Stimulated activated CD4-positive, alpha-beta T cell treated with anti-CD3 and anti-CD28 coated beads, Interleukin-15, amount 100 ng/mL, for 1 hour (primary cell): ENCODE data around the gene PANK4.

ENCODE experiments used
- DNase-seq, 2 donors: peaks; one replicate each; pipeline ENCODE4 v3.0.0-alpha.2; 2020; ENCODE audit warnings: low read depth in 1 of 2, low spot score in 1 of 2

Gene PANK4

DNA sequence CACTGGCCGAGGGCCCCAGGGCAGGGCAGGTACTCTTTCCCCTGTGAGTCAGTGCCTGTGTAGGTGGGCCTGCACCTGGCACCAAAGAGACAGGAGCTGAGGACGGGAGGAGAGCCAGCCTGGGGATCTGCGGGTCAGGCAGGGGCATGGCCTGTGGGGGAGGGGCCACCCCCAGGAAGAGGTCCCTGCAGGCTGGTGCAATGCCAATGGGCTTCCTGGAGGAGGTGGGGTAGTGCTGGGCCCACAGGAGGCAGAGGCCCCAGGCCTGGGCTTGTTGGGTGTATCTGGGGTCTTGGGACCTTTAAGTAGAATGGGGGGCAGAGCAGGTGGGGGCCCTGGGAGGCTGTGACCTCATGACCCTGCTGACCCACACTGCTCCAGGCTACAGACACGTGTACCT, 27.1 kb downstream of the PANK4 start:
- no peak for DNase-seq

DNA sequence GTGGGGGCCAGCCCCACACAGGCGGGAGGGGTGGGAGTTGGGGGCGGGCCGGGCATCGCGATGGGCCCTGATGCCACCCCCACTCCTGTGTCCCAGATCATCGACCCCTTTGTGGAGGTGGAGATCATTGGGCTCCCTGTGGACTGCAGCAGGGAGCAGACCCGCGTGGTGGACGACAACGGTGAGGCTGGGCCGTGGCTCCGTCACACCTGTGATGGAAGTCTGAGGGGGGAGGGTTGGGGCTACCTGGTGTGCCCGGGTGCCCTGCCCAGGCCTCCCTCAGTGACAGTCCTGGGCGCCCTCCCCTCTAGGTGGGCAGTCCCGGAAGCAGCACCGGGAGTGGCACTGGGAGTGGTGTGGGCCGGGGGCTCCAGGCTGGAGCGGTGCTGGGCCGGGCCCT, 27.7 kb downstream of the PANK4 start:
- no peak for DNase-seq

DNA sequence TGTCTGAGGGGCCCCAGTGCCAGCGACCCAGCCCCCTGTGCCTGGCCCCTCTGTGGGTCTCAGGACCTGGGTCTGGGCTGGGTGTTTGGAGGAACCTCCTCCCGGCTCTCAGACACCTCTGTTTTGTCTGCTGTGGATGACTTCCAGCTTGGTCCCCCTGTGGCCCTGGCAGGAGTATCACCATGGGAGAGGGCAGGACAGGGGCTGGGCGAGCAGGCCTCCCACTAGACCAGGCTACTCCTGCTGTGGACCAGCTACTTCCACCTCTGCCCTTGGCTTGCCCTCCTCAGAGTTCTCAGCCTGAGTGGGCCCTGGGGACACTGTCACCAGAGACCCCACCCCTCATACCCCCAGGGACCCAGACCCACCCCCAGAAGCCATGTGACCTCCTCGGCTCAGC, 28.5 kb downstream of the PANK4 start:
- DNase-seq: no peak

DNA sequence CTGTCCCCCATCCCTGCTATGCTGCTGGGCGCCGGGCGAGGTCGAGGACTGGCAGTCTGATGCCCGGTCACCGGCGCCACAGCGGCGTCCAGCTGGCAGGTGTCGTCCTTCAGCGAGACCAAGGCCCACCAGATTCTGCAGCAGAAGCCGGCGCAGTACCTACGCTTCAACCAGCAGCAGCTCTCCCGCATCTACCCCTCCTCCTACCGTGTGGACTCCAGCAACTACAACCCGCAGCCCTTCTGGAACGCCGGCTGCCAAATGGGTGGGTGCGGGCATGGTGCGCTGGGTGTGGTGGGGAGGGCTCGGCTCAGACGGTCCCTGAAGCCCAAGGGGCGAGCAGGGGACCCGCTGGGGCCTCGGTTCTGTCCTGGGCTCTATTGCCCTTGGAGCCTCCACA, 29.6 kb downstream of the PANK4 start:
- no peak for DNase-seq

DNA sequence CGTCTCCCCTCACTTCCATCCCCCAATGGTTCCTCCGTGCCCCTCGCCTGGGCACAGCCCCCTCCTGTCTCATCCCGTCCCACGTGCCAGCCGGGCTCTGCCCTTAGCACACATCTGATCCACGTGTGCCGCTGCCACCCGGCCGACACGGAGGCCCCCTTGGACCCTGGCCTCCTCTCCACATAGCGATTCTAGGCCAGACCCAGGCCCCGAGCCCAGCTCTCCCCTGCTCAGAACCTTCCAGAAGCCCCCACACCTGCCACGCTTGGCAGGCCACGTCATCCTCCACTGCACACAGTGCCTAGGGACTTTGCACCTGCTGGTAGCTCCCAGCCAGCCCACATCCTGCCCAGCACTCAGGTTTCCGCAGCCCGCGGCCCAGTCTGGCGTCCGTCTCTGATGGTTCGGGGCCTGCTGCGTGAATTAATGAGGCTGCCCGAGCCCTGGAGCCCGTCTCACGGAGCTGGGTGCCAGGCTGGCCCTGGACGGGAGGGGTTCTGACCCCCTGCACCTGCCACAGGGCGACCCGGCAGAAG, 30.2 kb downstream of the PANK4 start:
- DNase-seq: no peak

DNA sequence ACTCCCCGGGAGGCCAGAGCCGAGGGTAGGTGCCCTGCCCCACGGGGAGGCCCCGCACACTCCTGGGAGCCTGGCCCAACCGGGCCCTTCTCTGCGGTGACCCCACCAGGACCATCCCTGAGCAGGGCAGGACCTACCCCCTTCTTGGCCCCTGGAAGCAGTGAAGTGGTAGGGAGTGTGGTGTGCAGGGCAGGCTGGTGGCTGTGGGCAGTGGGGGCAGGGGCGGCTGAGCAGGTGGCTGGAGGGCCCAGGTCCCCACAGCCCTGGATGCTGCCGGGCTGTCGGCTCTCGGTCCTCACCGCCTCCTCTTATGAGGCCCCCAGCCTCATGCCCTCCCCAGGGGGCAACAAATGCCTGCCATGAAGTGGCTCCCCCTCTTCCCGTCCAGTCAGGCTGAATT, 30.9 kb downstream of the PANK4 start:
- no peak for DNase-seq

DNA sequence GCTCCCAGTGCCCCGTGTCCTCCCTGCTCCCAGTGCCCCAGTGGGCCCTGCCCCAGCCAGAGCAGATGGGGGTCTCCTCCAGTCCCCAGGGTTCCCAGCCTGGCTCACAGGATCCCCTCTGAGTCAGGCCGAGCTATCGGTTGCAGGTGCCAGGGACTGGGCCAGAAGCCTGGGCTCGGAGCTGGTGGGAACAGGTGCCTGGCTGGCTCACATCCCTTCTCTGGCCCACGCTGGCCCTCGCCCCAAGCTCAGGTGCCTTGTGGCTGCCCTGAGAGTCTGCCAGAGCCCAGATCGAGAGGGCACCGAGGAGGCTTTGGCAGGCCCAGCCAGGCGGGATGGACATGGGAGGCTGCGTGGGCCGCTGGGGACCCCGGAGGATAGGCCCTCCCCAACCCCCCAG, 31.4 kb downstream of the PANK4 start:
- DNase-seq: no peak

DNA sequence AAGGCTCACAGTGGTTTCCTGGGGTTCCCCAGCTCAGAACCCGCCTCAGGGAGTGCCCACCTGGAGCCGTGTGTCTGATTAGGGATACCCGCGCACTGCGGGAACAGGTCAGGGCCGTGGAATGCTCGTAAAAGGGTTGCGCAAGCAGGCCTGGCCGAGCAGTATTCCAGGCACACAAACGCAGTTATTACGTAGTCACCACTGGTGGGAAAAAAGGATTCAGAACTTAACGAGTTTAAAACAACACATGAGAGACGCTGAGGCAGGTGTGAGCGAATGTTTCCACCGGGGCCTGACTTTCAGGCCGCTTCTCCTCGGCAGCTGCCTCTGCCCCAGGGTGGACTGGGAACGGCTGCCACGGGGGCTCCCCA, 32.1 kb downstream of the PANK4 start:
- DNase-seq: no peak

DNA sequence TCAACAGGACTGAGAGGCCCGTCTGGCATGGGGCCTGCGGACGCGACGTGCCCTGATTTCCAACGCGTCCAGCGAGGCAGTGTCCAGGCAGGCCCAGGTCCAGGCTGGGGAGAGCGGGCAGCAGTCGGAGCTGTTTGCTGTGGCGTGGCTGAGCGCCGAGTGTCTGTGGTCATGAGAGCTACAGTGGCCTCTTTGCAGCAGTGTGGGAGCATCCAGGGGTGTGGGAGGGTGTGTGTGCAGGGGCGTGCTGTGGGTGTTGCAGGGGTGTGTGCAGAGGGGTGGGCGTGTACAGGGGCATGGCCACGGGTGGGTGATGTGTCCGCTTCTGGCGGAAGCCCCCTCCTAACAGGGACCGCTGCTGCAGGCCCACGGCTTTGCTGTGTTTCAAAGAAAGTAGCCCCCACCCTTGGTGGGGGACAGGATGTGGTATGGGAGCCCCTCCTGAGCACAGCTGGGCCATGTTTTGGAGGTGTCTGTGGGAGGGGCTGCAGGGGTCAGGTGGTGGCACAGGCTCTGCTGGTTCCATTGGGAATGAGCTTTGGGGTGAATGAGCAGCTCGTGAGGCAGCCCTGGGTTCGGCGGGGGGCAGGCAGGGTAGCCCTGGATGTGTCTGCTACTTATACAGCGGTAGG, 32.6 kb downstream of the PANK4 start:
- DNase-seq: no peak

DNA sequence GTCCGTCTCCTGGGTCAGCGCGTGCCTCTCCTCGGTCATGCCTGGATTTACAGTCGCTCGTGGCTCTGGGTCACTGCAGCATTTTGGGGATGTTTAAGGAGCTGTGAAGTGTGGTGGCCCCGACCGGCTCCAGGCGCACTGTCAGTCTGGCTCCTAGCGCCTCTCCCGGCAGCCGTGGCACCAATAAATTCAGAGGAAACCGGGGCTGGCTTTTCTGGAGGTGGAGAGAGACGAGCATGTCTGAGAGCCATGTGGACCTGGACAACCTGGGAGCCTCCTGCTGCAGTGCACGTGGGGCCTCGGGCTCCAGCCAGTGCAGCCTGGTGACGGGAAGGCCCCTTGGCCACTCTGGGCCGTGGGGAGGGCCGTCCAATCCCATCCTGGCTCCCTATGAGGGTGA, 33.2 kb downstream of the PANK4 start:
- DNase-seq: no peak

DNA sequence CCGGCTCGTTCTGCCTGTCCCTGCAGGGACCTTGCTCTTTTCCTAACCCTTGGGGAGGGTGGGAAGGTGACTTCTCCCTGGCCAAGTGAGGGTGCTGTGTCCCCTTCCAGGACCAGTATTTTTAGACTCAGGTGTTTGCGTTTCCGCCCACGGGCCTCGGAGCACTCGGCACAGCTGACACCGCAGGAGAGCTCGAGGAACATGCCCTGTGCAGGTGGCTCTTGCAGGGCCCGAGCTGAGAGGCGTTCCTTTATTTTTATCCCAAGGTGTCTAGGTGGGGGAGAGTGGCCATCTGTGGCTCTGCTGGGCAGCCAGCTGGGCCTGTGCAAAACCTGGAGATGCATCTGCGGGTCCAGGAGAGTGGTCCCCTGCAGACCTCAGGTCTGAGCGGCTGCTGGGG, 34.3 kb downstream of the PANK4 start:
- no peak for DNase-seq

DNA sequence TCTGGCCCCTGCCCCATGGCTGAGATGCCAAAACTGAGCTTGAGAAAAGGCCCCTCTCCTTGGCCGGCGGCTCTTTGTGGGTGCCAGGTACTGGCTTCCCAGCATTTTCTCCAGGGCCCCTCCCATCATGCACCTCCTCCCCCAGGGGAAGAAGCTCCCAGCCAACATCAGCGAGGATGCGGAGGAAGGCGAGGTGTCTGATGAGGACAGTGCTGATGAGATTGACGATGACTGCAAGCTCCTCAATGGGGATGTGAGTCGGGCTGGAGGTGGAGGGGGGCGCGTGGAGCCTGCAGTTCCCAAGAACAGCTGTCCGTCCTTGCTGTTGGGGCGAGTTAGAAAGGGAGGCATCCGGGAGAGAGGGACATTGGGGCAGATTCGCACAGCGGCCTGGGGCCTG, 36.8 kb downstream of the PANK4 start:
- DNase-seq: no peak

DNA sequence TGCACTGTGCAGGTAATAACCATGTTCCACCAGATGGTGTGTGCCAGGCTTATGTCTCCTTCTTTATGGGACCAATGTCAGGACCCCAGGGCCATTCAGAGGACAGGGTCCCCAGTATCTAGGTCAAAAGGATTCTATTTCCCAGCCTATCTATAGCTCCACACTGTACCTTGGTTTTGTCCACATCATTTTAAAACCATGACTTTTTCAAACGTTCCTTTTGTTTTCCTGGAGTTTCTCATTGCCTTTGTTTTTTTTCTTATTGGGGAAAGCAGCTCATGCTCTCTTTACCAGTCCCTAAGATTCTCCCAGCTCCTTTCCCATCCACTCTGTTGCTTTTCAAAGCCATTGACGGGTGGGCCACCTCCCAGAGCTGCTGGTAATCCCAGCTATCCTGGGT, 37.7 kb downstream of the PANK4 start:
- DNase-seq: no peak

DNA sequence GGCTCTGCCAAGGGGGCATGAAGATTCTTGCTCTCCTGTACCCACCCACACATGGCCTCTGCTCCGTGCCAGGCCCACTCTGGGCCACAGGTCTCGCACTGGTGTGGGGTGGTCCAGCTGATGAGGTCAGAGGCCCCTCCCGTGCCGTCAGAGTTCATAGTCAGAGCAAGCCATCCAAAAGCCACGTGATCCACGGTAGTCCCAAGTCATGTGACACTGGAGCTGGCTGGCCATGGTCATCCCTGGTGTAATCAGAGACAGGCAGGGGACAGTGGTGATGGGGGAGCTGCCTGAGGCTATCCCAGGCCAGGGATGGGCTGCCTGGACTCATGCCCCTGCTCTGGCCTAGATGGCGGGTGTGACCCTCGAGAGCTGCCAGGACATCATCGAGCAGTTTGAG, 39.8 kb downstream of the PANK4 start:
- DNase-seq: no peak

DNA sequence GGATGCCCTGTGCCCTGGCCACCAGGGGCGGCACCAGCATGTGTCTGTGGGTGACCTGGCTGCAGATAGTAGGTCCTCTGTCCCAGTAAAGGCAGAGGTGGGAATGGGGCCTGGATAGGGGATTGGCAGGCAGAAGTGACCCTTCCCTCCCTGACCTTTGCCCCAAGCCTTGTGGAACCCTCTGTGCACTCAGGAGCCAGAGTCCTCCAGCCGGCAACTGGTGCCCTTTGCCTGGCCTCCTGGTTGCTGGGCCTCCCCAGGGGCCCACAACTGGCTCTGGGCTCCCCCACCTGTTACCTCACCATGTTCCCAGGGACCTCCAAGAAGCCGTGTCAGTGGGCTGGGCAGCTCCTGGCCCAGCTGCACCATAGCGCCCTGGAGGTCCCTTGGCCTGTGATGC, 40.4 kb downstream of the PANK4 start:
- no peak for DNase-seq

DNA sequence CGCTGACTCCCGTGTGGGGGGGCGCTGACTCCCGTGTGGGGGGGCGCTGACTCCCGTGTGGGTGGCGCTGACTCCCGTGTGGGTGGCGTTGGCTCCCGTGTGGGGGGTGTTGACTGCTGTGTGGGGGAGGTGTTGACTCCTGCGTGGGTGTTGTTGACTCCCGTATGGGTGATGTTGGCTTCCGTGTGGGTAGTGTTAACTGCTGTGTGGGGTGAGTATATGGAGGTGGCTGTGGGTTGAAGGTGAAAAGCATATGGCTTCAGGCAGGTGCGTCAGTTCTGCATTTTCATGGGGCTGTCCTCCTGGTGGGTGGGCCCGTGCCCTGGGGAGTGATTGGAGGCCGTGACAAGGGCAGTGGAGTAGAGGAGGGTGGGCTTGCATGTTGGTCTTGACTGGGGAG, 42.4 kb downstream of the PANK4 start:
- DNase-seq: no peak

DNA sequence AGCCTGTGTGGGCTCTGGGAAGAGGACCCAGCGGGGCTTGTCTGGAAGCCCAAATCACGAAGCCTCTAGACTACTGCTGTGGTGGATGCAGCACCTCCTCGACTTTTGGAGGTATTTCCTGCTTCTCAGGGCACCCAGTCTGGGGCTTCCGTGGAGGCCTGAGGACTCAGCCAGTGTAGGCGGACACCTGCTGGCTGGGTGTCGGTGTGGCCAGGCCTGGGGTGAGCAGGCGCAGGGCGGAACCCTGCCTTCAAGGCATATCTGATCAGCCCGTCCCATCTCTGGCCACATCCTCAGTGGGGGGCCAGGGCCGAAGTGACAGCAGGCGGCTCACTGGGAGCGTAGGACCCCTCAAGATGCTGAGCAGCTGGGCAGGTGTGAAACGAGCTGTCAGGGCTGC, 43.4 kb downstream of the PANK4 start:
- DNase-seq: no peak

DNA sequence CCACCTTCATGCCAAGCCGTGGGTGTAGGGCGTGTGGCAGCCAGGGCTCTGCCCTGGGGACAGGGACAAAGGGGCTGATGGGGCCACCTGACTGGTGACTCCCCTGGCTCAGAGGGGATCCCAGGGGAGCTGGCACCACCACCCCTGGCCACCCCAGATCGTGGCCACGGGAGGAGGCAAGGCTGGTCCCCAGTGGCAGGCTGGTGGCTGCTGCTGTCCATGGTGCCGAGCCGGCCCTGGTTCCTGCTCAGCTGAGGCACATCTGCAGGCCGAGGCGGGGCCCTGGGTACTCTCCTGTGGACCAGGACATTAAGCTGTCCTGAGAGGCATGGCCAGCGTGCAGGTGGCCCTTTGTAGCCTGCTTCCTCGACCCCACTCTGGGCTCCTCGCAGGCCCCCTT, 43.8 kb downstream of the PANK4 start:
- no peak for DNase-seq

DNA sequence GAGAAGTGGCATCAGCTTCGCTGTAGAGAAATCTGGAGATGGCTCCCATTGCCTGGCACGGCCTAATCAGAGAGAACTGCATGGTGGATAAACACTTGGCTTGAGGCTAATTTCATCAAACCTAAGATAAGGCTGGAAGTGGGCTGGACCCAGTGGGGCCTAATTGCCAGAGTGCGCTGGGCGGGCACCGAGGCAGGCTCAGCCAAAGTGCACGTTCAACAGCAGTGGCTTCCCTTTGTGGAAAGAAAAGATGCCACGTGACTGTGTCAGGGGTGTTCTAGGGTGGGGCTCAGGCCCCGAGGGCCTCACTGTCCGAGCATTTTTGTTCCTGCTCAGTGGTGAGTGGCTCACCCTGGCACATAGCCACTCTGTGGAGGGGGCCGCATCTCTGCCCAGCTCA, 44.5 kb downstream of the PANK4 start:
- DNase-seq: no peak

DNA sequence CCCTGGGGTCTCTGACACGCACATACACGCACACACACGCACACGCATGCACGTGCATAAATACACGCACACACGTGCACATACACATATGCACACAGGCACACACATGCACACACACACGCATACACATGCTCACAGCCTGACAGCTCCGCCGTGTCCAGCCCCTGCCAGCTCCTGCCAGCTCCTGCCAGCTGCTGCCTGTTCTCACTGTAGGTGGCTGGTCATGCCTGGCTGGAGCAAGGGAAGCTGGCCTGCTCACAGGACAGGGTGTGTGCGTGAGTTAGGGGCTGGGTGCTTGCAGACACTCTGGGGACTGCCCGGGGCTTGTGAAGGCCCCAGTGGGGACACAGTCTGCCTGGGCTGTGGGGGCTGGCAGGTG, 45.4 kb downstream of the PANK4 start:
- DNase-seq: no peak

DNA sequence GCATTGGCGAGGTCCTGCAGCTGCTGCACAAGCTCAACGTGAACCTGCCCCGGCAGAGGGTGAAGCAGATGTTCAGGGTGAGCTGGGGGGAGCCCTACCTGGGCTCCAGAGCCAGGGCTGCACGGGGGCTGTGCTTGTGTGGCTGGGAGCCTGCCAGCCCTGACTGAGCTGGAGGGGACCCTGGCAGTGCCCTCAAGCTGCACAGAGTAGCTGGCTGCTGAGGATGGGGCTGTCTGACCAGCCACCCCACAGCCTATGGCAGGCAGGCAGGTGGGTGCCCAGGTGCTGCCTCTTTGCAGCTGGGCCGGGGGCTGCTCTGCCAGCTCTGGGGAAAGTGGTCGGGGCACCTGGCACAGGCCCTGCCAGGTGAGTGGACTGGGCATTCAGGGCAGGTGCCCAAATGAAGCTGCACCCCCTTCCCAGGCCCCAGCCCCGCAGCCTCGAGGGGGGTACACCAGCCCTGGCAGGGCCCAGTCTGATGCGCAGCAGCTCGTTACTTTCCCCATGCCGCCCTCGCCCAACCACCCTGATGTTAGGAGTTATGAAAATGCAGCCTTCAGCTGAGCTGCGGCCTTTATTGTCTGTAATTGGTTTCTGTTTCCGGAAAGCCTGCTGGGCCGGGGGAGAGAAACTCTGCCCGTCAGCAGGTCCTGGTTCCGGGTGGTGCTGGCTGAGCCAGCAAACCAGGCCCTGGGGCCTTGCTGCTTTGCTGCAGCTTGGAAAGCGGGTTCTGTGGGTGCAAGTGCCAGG, 46.0 kb downstream of the PANK4 start:
- DNase-seq: no peak

DNA sequence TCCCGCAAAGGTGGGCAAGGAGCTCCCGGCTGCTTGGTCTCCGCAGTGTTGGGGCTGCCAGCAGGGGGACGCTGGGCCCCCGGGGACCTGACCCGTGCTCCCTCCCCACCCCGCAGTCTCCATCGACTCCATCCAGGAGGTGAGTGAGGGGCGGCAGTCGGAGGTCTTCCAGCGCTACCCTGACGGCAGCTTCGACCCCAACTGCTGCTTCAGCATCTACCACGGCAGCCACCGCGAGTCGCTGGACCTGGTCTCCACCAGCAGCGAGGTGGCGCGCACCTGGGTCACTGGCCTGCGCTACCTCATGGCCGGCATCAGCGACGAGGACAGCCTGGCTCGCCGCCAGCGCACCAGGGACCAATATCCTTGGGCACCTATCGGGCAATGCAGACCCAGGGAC, 46.8 kb downstream of the PANK4 start:
- DNase-seq: no peak

DNA sequence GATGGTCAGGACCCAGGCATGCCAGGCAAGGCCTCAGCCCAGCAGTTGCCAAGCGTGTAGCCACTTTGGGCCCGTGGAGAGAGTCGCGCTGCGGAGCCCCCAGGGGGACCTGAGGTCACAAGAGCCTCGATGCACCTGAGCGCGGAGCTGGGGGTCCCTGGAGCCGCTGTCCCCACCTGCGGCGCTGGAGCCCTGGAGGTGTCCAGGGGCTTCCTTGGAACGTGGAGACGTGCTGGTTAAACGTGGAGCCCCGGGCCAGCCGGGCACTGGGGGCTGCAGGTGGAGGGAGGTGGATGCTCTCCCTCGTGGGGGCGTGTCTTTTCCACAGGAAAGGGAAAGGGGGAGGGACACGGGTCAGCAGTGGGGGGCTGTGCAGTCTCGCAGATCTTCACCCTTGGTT, 47.2 kb downstream of the PANK4 start:
- no peak for DNase-seq
